Activated gamma-delta T cell treated with Interleukin-2 at 50 U/mL for 16 hours (primary cell): ENCODE data around the gene ADI1.
"Not testable (repeated sequence)": the region's sequence is repeated elsewhere in the genome, so short reads cannot be mapped to it uniquely, and the experiment has no call there.

Source experiments
- DNase-seq: peaks from one replicate; pipeline ENCODE4 v3.0.0-alpha.2; 2020

The ADI1 gene

GRCh38 chr2:3527886-3528785 is 8.8 kb upstream of the ADI1 start:
- DNase-seq: no peak

DNA sequence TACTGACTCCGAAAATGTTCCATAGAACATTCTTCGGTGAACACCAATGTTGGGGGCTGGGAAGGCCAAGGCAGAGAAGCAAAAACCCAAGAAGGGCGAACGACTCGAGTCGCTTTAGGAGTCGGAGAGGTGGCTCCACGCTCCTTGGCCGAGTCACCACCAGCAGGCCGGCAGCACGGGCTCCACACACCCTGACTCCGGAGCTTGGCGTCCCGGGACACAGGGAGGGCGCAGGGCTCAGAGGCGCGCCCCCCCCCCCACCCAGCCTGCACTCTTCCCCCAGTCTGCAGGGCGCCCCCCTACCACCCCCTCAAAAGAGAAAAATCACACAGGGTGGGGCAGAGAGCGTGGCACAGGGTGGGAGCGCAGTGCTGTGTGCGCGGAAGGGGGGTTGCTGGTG is 7.5 kb upstream of the ADI1 start:
- DNase-seq: no peak

GRCh38 chr2:3523551-3524041 is 4.3 kb upstream of the ADI1 start:
- DNase-seq: no peak

GRCh38 chr2:3522961-3523421 is 3.7 kb upstream of the ADI1 start:
- DNase-seq: no peak

DNA sequence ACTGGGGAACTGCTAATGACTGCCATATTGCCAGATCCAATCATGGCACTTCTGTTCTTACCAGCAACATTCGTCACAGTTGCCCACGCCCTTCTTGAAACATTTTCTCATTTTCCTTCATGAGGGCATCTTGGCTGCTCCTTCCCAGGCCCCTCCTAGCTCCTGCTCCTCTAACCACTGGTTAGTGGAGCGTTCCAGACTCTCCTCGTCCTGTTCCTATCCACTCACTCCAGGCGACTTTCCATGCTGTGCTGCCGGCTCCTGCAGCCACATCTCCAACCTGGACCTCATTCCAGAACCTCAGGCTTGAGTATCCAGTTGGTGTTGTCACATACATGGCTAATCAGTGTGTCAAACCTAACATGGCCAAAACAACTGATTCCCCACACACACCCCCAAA is 1.3 kb upstream of the ADI1 start:
- no peak for DNase-seq

DNA sequence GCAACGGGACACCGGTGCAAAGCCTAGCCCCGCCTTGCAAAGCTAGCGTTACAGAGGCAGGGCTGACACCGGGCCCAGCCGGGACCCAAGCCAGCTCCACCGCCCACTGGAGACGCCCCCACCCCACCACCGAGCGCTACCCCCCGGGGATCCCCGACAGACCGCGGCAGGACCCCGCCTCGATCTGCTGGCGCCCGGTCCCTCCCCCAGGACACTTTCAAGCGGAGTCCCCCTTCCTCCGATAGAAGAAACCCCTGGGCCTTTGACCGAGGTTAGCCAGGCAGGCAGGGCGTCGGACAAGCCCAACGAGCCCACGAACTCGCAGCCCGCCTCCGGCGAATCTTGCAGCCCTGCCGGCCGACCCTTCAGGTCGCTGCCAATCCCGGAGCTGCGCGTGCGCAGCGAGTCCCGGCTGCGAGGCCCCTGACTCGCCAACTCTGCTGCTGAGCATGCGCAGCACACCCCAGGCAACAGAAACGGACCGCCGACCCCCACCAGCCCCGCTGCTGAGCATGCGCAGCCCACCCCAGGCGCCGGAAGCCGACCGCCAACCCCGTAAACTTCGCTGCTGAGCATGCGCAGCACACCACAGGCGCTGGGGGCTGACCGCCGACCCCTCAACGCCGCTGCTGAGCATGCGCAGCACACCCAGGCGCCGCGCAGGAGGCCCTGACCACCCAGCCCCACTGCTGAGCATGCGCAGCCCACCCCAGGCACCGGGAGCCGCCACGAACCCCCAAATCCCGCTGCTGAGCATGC is 656 bp downstream of the ADI1 start:
- peak; percentile 99 for DNase-seq

DNA sequence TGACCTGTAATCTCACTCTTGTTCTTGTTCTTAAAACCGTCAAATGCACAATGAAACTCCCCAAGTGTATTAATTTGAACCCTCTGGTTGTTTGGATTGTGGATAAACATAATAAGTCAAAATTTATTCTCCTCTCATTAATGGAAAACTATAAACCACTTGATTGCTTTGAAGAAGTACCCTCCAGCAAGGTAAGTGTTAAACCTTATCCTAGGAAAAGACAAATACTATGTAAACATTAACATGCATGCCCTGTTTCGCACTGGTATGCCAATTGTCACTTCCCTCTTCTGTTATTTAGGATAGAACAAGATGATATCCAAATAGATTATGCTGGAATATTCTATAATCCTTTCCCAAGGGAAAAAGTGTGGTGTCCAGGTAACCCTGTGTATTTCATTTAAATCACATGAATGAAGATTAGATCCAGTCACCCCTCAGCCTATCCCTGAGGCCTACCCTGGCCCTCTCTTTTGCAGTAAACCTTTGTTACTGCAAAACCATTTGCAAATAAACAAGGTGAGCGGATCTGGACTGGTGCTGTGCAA is 1.3 kb downstream of the ADI1 start:
- no peak for DNase-seq

- no peak for DNase-seq
Measured at GRCh38 chr2:3516831-3517230, 2.5 kb downstream of the ADI1 start.

DNA sequence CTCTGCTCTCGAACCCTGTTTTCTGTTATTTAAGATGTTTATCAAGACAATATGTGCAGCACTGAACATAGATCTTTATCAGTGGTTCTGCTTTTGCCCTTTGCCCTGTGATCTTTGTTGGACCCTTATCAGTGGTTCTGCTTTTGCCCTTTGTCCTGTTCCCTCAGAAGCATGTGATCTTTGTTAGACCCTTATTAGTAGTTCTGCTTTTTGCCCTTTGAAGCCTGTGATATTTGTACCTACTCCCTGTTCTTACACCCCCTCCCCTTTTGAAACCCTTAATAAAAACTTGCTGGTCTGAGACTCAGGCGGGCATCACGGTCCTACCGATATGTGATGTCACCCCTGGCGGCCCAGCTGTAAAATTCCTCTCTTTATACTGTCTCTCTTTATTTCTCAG is 3.9 kb downstream of the ADI1 start:
- DNase-seq: not testable (repeated sequence)

- no peak for DNase-seq
Measured at GRCh38 chr2:3513026-3513810, 6.1 kb downstream of the ADI1 start.

DNA sequence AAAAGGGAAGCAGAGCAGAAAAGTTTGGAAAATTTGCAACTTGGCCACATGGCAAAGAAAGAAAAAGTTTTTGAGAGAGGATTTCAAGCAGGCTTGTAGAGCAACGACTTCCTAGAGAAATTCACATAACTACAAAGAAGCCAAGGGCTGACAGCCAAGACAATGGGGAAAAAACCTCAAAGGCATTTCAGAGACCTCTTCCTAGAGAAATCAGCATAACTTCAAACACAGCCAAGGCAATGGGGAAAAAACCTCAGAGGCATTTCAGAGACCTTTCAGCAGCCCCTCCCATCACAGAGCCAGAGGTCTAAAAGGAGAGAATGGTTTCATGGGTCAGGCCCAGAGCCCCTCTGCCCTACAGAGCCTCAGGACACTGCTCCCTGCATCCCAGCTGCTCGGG is 7.2 kb downstream of the ADI1 start:
- no peak for DNase-seq

GRCh38 chr2:3505771-3506170 is 13.6 kb downstream of the ADI1 start:
- DNase-seq: no peak

- no peak for DNase-seq
Measured at GRCh38 chr2:3504741-3505140, 14.6 kb downstream of the ADI1 start.

DNA sequence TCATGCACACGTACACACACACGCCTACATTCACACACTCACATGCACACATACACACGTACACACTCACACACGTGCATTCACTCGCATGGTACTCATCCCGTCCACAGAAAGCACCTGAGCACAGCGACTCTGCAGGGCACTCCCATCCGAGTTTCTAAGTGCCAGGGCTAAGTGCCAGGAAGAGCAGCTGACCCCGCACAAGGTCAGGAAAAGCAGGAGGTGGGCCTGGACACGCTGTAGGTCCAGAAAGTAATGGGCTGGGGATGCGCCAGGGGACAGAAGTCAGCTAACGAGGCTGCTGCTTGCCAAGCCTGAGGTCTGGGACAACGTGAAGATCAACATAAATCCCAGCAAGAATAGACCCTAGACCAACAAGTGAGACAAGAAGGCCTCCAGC is 15.8 kb downstream of the ADI1 start:
- DNase-seq: no peak

- no peak for DNase-seq
Measured at GRCh38 chr2:3503046-3503445, 16.3 kb downstream of the ADI1 start.

GRCh38 chr2:3500326-3500899 is 18.9 kb downstream of the ADI1 start:
- no peak for DNase-seq

GRCh38 chr2:3498783-3499394 is 20.4 kb downstream of the ADI1 start:
- DNase-seq: no peak

DNA sequence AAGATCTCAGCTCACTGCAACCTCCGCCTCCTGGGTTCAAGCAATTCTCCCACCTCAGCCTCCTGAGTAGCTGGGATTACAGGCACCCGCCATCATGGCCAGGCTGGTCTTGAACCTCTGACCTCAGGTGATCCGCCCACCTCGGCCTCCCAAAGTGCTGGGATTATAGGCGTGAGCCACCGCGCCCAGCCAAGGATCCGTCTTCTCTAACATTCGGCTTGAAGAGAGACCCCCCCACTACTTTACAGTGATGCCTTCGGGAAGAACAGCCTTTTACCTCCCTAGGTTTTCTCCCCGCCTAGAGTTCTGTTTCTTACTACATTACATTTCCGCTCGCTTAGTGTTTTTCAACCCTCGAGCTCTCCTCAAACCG is 22.6 kb downstream of the ADI1 start:
- not testable (repeated sequence) for DNase-seq

- no peak for DNase-seq
Measured at GRCh38 chr2:3494984-3495666, 24.2 kb downstream of the ADI1 start.

DNA sequence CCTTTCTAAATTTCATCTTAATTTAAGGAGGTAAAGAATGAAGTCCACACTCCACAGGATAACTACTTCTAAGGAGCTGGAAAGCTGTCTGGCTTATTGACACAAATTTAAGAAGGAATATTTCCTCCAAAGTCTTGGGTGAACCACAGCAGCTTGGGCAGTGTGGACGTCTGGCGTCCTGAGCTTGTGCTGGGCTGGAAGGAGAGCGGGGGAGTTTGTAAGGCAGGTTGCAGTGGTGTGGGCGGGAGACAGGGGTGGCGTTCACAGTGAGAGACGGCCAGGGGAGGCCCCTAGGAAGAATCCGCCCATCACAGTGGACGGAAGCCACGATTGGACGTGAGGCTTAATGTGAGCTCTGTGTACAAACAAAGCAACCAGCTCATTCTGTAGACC is 25.7 kb downstream of the ADI1 start:
- DNase-seq: no peak

DNA sequence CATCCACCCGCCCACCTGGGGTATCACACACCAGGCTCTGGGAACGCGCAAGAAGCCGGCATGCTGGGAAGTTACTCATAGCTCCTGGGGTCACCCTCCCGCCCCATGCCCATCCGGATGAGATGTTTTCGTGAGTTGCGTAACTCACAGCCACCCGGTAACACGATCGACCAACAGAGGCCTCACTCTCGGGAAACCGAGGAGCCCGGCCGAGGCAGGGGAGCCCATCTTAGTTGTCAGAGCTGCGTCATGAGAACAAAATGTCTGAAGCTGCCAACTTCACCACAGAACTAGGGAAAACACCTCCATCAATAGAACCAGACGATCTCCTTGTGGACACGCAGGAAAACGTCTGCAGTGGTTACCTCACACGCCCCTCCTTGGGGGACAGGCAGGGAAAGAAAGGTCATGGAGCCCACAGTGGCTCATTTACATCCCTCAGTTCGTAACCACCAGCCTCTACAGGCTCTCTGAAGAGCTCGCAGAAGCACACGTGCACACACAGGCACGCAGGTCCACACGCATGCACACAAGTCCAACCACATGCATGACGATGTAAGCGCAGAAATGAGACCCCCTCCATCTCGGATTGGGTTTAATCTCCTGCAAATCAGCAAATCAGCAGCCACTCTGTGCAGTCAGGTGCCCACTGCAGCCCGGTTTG is 26.2 kb downstream of the ADI1 start:
- DNase-seq: no peak
